ENCODE results near the gene DTNA. TPM values are rescaled to one million over a fixed set of nuclear protein-coding genes. Genes with fewer than 3 reads are reported as not detected.
A peak's percentile ranks its signal among the peaks of the same experiment; 100 is the strongest.

Gene DTNA
- total and polyA plus RNA-seq, 2 of the 8 experiments (the other 6 are each of a cell fraction or from before 2014, with no cell fraction given) = 30.2 to 32.7 TPM

GRCh38 chr18:34818064-34818463 is 108.0 kb downstream of the DTNA start:
- Histone ChIP-seq H3K27me3 (replicated peaks in 1 of 4; ENCODE audit: control insufficient read depth in 3 of 4, extremely low read depth in 1 of 4, insufficient read depth in 3 of 4, low read length in 3 of 4) (no peaks in the 10 kb centered on the region), H4K5ac (ENCODE audit: insufficient read length, low read depth, low read length) (no peak overlapping the region), H3K23me2 (ENCODE audit: low read depth, low read length) (no peaks in the 10 kb centered on the region), H2BK120ac (replicated peaks; ENCODE audit: low read depth, low read length) (no peak overlapping the region), H3K27ac (ENCODE audit: low read depth, low read length) (no peak overlapping the region), H3K9ac (replicated peaks in 1 of 4; ENCODE audit: extremely low read depth in 1 of 4, low read depth in 3 of 4, low read length in 3 of 4) (peak overlapping the region in 1 of 4 experiments; percentile 45; a peak in 1 of 7 replicates), H3K4ac (replicated peaks; ENCODE audit: insufficient read length, low read depth, low read length) (no peak overlapping the region), H3K4me2 (ENCODE audit: insufficient read depth in 1 of 2, low read depth in 2 of 2, low read length in 2 of 2) (no peak overlapping the region), H3K9me3 (ENCODE audit: insufficient read depth in 2 of 2, low read depth in 1 of 2, low read length in 1 of 2) (no peaks in the 10 kb centered on the region), H2BK12ac (ENCODE audit: low read depth, low read length) (no peak overlapping the region), H3K18ac (ENCODE audit: extremely low read depth, low read length) (no peak overlapping the region), H2BK20ac (ENCODE audit: low read length) (no peak overlapping the region), H3K23ac (ENCODE audit: insufficient read length) (no peak overlapping the region), H4K91ac (replicated peaks; ENCODE audit: insufficient read length, low read length) (no peak overlapping the region), H4K8ac (ENCODE audit: extremely low read depth, insufficient read depth, low read length) (no peak overlapping the region), H2BK15ac (ENCODE audit: low read length) (no peak overlapping the region), H3K79me1 (ENCODE audit: low read depth, low read length) (no peaks in the 10 kb centered on the region), H3K79me2 (ENCODE audit: control insufficient read depth in 1 of 2, insufficient read depth in 2 of 2, low read length in 2 of 2) (no peaks in the 10 kb centered on the region), H3K14ac (ENCODE audit: insufficient read length) (no peak overlapping the region), H3K56ac (replicated peaks; ENCODE audit: insufficient read length, low read depth, low read length) (no peak overlapping the region), H2AFZ (ENCODE audit: low read length) (no peak overlapping the region), H3K4me3 (ENCODE audit: extremely low read depth in 1 of 4, insufficient read depth in 2 of 4, low read depth in 3 of 4, low read length in 4 of 4) (no peak overlapping the region), H3K36me3 (ENCODE audit: control insufficient read depth in 2 of 4, insufficient read depth in 4 of 4, low read length in 3 of 4) (no peaks in the 10 kb centered on the region), H2AK5ac (ENCODE audit: low read depth, low read length) (no peak overlapping the region), H3K4me1 (replicated peaks in 1 of 4; ENCODE audit: control insufficient read depth in 3 of 4, insufficient read depth in 4 of 4, low read length in 3 of 4) (peaks cover 0 to 6% (median 0%) of the 10 kb centered on the region in 4 experiments; a peak in 2 of 7 replicates), H2BK5ac (ENCODE audit: low read depth, low read length) (no peak overlapping the region), H4K20me1 (replicated peaks in 1 of 2; ENCODE audit: control insufficient read depth in 1 of 2, insufficient read depth in 2 of 2, low read length in 2 of 2) (no peaks in the 10 kb centered on the region)
- FAIRE-seq (no peak), DNase-seq (ENCODE audit: low read depth in 1 of 2, low spot score in 2 of 2) (no peak)
- ChIA-PET POLR2A (ENCODE audit: partially characterized antibody) (no interaction called here), CTCF (ENCODE audit: partially characterized antibody) (interaction anchor here (0.6 to 1.7 kb wide), 3 partner anchors 20 to 156 kb away, joined by 3 to 6 read pairs (median 4); no protein-coding TSS in a partner anchor)
- WGBS, 2 experiments (ENCODE audit: extremely low coverage in 1 of 2, insufficient coverage in 1 of 2, insufficient read length in 1 of 2, insufficient replicate concordance in 2 of 2, low coverage in 1 of 2, low lambda C conversion rate in 2 of 2, missing lambda C conversion rate in 1 of 2) = 92% methylated on average over 5 of the region's 5 CpGs; no CpG with 5 or more reads in 1 of the 2 experiments
- TF ChIP-seq CHD1 (IDR thresholded peaks at IDR 0.05; ENCODE audit: low read depth, low read length) (no peak), TAF7 (optimal IDR thresholded peaks at IDR 0.05; ENCODE audit: borderline replicate concordance, low read depth, low read length) (no peak)
